Measurements from ENCODE around the gene GARNL3.

GARNL3 gene

GRCh38 chr9:127347831-127348776, 83.5 kb downstream of the GARNL3 start:
- no peak for DNase-seq (ENCODE audit: low read depth in 2 of 2)

- no peak for DNase-seq (ENCODE audit: low read depth in 2 of 2)
These were observed 85.0 kb downstream of the GARNL3 start for GRCh38 chr9:127349483-127350113.

- no peak for DNase-seq (ENCODE audit: low read depth in 2 of 2)
These were observed 86.9 kb downstream of the GARNL3 start for GRCh38 chr9:127351182-127352166.

GRCh38 chr9:127353882-127354281, 89.3 kb downstream of the GARNL3 start:
- no peak for DNase-seq (ENCODE audit: low read depth in 2 of 2)

GRCh38 chr9:127356906-127357305, 92.3 kb downstream of the GARNL3 start:
- no peak for DNase-seq (ENCODE audit: low read depth in 2 of 2)

GRCh38 chr9:127358023-127358535, 93.5 kb downstream of the GARNL3 start:
- no peak for DNase-seq (ENCODE audit: low read depth in 2 of 2)

GRCh38 chr9:127358770-127359169, 94.2 kb downstream of the GARNL3 start:
- no peak for DNase-seq (ENCODE audit: low read depth in 2 of 2)

GRCh38 chr9:127360250-127360649, 95.7 kb downstream of the GARNL3 start:
- no peak for DNase-seq (ENCODE audit: low read depth in 2 of 2)

- no peak for DNase-seq (ENCODE audit: low read depth in 2 of 2)
These were observed 96.3 kb downstream of the GARNL3 start for GRCh38 chr9:127360829-127361228.

- no peak for DNase-seq (ENCODE audit: low read depth in 2 of 2)
These were observed 97.0 kb downstream of the GARNL3 start for GRCh38 chr9:127361561-127361960.

GRCh38 chr9:127362829-127363228, 98.3 kb downstream of the GARNL3 start:
- DNase-seq (ENCODE audit: low read depth in 2 of 2): no peak

- DNase-seq (ENCODE audit: low read depth in 2 of 2): no peak
These were observed 100.9 kb downstream of the GARNL3 start for GRCh38 chr9:127365461-127365860.

- no peak for DNase-seq (ENCODE audit: low read depth in 2 of 2)
These were observed 102.0 kb downstream of the GARNL3 start for GRCh38 chr9:127366594-127366993.

GRCh38 chr9:127368852-127369402, 104.4 kb downstream of the GARNL3 start:
- DNase-seq (ENCODE audit: low read depth in 2 of 2): no peak

- no peak for DNase-seq (ENCODE audit: low read depth in 2 of 2)
These were observed 104.9 kb downstream of the GARNL3 start for GRCh38 chr9:127369428-127369827.

- DNase-seq (ENCODE audit: low read depth in 2 of 2): no peak
These were observed 105.6 kb downstream of the GARNL3 start for GRCh38 chr9:127370147-127370579.

- DNase-seq (ENCODE audit: low read depth in 2 of 2): no peak
These were observed 106.4 kb downstream of the GARNL3 start for GRCh38 chr9:127370672-127371648.

GRCh38 chr9:127380479-127380878, 115.9 kb downstream of the GARNL3 start:
- no peak for DNase-seq (ENCODE audit: low read depth in 2 of 2)

GRCh38 chr9:127382541-127382940, 118.0 kb downstream of the GARNL3 start:
- DNase-seq (ENCODE audit: low read depth in 2 of 2): no peak

Measured in stimulated activated CD4-positive, alpha-beta T cell treated with anti-CD3 and anti-CD28 coated beads, Interleukin-12 subunit alpha, Interleukin-12 subunit beta, amount 100 ng/mL, for 24 hours (primary cell).